Measurements from ENCODE around the gene CNGA3. TPM values are rescaled to one million over a fixed set of nuclear protein-coding genes. Genes with fewer than 3 reads are reported as not detected.
"Not testable (repeated sequence)": the region's sequence is repeated elsewhere in the genome, so short reads cannot be mapped to it uniquely, and the experiment has no call there.

Gene CNGA3
- total and polyA plus RNA-seq, 2 donors, result 0.15 to 0.85 TPM

- Histone ChIP-seq H3K27ac (ENCODE audit: low read depth) (no peak overlapping the region), H3K4me1 (ENCODE audit: insufficient read depth) (no peaks in the 10 kb centered on the region), H3K36me3 (ENCODE audit: insufficient read depth) (no peaks in the 10 kb centered on the region), H3K4me3 (ENCODE audit: low read depth, low read length) (no peak overlapping the region)
- peak; percentile 15 for DNase-seq (ENCODE audit: extremely low spot score)
- 13% methylated on average over 5 of the region's 5 CpGs for WGBS
Measured at GRCh38 chr2:98412751-98413458, 66.6 kb downstream of the CNGA3 start.

- not testable (repeated sequence) for DNase-seq (ENCODE audit: extremely low spot score); H3K4me3 ChIP-seq (ENCODE audit: low read depth, low read length); H3K36me3 ChIP-seq (ENCODE audit: insufficient read depth); H3K4me1 ChIP-seq (ENCODE audit: insufficient read depth); H3K27ac ChIP-seq (ENCODE audit: low read depth)
- WGBS, result 93% methylated on average over 7 of the region's 7 CpGs
Measured at GRCh38 chr2:98414246-98414645, 68.0 kb downstream of the CNGA3 start.

- not testable (repeated sequence) for H3K4me1 ChIP-seq (ENCODE audit: insufficient read depth); DNase-seq (ENCODE audit: extremely low spot score); H3K36me3 ChIP-seq (ENCODE audit: insufficient read depth); H3K4me3 ChIP-seq (ENCODE audit: low read depth, low read length); H3K27ac ChIP-seq (ENCODE audit: low read depth)
- WGBS, result 88% methylated on average over 9 of the region's 9 CpGs
Measured at GRCh38 chr2:98415719-98416248, 69.5 kb downstream of the CNGA3 start.

- no peak for DNase-seq (ENCODE audit: extremely low spot score)
- no peak overlapping the region for H3K27ac ChIP-seq (ENCODE audit: low read depth)
- no peaks in the 10 kb centered on the region for H3K4me1 ChIP-seq (ENCODE audit: insufficient read depth)
- H3K36me3 ChIP-seq (ENCODE audit: insufficient read depth), result no peaks in the 10 kb centered on the region
- no peak overlapping the region for H3K4me3 ChIP-seq (ENCODE audit: low read depth, low read length)
- 65% methylated on average over 2 of the region's 2 CpGs for WGBS
Measured at GRCh38 chr2:98416383-98417159, 70.3 kb downstream of the CNGA3 start.

GRCh38 chr2:98419544-98419943 is 73.3 kb downstream of the CNGA3 start:
- H3K27ac ChIP-seq (ENCODE audit: low read depth), result no peak overlapping the region
- WGBS, result 73% methylated on average over 2 of the region's 2 CpGs

GRCh38 chr2:98419977-98420725 is 73.9 kb downstream of the CNGA3 start:
- no peaks in the 10 kb centered on the region for H3K4me1 ChIP-seq (ENCODE audit: insufficient read depth)
- 69% methylated on average over 6 of the region's 6 CpGs for WGBS
- H3K36me3 ChIP-seq (ENCODE audit: insufficient read depth), result no peaks in the 10 kb centered on the region
- H3K27ac ChIP-seq (ENCODE audit: low read depth), result no peak overlapping the region
- no peak overlapping the region for H3K4me3 ChIP-seq (ENCODE audit: low read depth, low read length)
- no peak for DNase-seq (ENCODE audit: extremely low spot score)

More at GRCh38 chr2:98419544-98419943, 73.3 kb downstream of the CNGA3 start:
- no peaks in the 10 kb centered on the region for H3K4me1 ChIP-seq (ENCODE audit: insufficient read depth)
- no peaks in the 10 kb centered on the region for H3K36me3 ChIP-seq (ENCODE audit: insufficient read depth)
- H3K4me3 ChIP-seq (ENCODE audit: low read depth, low read length), result no peak overlapping the region
- DNase-seq (ENCODE audit: extremely low spot score), result no peak

- Histone ChIP-seq H3K4me1 (ENCODE audit: insufficient read depth) (no peaks in the 10 kb centered on the region), H3K36me3 (ENCODE audit: insufficient read depth) (no peaks in the 10 kb centered on the region), H3K4me3 (ENCODE audit: low read depth, low read length) (no peak overlapping the region), H3K27ac (ENCODE audit: low read depth) (no peak overlapping the region)
- DNase-seq (ENCODE audit: extremely low spot score), result no peak
Measured at GRCh38 chr2:98422449-98422848, 76.2 kb downstream of the CNGA3 start.

GRCh38 chr2:98426771-98427170 is 80.5 kb downstream of the CNGA3 start:
- H3K36me3 ChIP-seq (ENCODE audit: insufficient read depth), result no peaks in the 10 kb centered on the region
- H3K4me3 ChIP-seq (ENCODE audit: low read depth, low read length), result no peak overlapping the region
- no peaks in the 10 kb centered on the region for H3K4me1 ChIP-seq (ENCODE audit: insufficient read depth)
- H3K27ac ChIP-seq (ENCODE audit: low read depth), result no peak overlapping the region
- DNase-seq (ENCODE audit: extremely low spot score), result no peak
- 85% methylated on average over 5 of the region's 5 CpGs for WGBS

- Histone ChIP-seq H3K4me3 (ENCODE audit: low read depth, low read length) (no peak overlapping the region), H3K27ac (ENCODE audit: low read depth) (no peak overlapping the region), H3K4me1 (ENCODE audit: insufficient read depth) (no peaks in the 10 kb centered on the region), H3K36me3 (ENCODE audit: insufficient read depth) (no peaks in the 10 kb centered on the region)
- DNase-seq (ENCODE audit: extremely low spot score), result no peak
Measured at GRCh38 chr2:98432145-98432544, 85.9 kb downstream of the CNGA3 start.

- no peak overlapping the region for H3K4me3 ChIP-seq (ENCODE audit: low read depth, low read length)
- DNase-seq (ENCODE audit: extremely low spot score), result no peak
- no peak overlapping the region for H3K27ac ChIP-seq (ENCODE audit: low read depth)
- WGBS, result 80% methylated on average over 2 of the region's 2 CpGs
- H3K36me3 ChIP-seq (ENCODE audit: insufficient read depth), result no peaks in the 10 kb centered on the region
- H3K4me1 ChIP-seq (ENCODE audit: insufficient read depth), result no peaks in the 10 kb centered on the region
Measured at GRCh38 chr2:98433363-98433964, 87.2 kb downstream of the CNGA3 start.

GRCh38 chr2:98434492-98434891 is 88.2 kb downstream of the CNGA3 start:
- DNase-seq (ENCODE audit: extremely low spot score), result no peak
- H3K27ac ChIP-seq (ENCODE audit: low read depth), result no peak overlapping the region
- H3K36me3 ChIP-seq (ENCODE audit: insufficient read depth), result no peaks in the 10 kb centered on the region
- no peaks in the 10 kb centered on the region for H3K4me1 ChIP-seq (ENCODE audit: insufficient read depth)
- no peak overlapping the region for H3K4me3 ChIP-seq (ENCODE audit: low read depth, low read length)
- 79% methylated on average over 3 of the region's 3 CpGs for WGBS

- not testable (repeated sequence) for DNase-seq (ENCODE audit: extremely low spot score); H3K36me3 ChIP-seq (ENCODE audit: insufficient read depth); H3K4me3 ChIP-seq (ENCODE audit: low read depth, low read length); H3K4me1 ChIP-seq (ENCODE audit: insufficient read depth); H3K27ac ChIP-seq (ENCODE audit: low read depth)
- WGBS, result 87% methylated on average over 4 of the region's 4 CpGs
Measured at GRCh38 chr2:98435670-98436069, 89.4 kb downstream of the CNGA3 start.

- 55% methylated on average over 4 of the region's 4 CpGs for WGBS
- H3K4me3 ChIP-seq (ENCODE audit: low read depth, low read length), result no peak overlapping the region
- no peak overlapping the region for H3K27ac ChIP-seq (ENCODE audit: low read depth)
- no peaks in the 10 kb centered on the region for H3K36me3 ChIP-seq (ENCODE audit: insufficient read depth)
- DNase-seq (ENCODE audit: extremely low spot score), result no peak
- H3K4me1 ChIP-seq (ENCODE audit: insufficient read depth), result no peaks in the 10 kb centered on the region
Measured at GRCh38 chr2:98436734-98437133, 90.5 kb downstream of the CNGA3 start.
